T47D (cell line): ENCODE measurements around the gene LRRIQ1.

Experiments
- DNase-seq, 2 experiments: peaks; one replicate each; pipeline versions ENCODE4 v3.0.0 to v3.0.0-alpha.2; 2011 to 2012; ENCODE audit warnings: low read depth in 1 of 2, low spot score in 1 of 2
- JUND ChIP-seq: IDR thresholded peaks from 2 replicates; pipeline ENCODE4 v1.6.1; 2012; ENCODE audit warnings: low read depth
- in situ Hi-C: cut with HindIII; loops from 2 replicates; pipeline ENCODE4 v1.10.0; 2016; ENCODE audit warnings: low sequenced_read_pairs, low pct_unique_long_range_greater_than_20kb

The LRRIQ1 gene

GRCh38 chr12:85076688-85077430 lies 40.7 kb downstream of the LRRIQ1 start:
- DNase-seq: peak; percentile 41 to 80
- in situ Hi-C loops: no loop called here

GRCh38 chr12:85085066-85085465 lies 48.9 kb downstream of the LRRIQ1 start:
- no peak for TF ChIP-seq JUND

More at GRCh38 chr12:85076688-85077430, 40.7 kb downstream of the LRRIQ1 start:
- TF ChIP-seq JUND: no peak

GRCh38 chr12:85089792-85090191 lies 53.6 kb downstream of the LRRIQ1 start:
- DNase-seq: no peak
- TF ChIP-seq JUND: no peak
- in situ Hi-C loops: no loop called here

More at GRCh38 chr12:85085066-85085465, 48.9 kb downstream of the LRRIQ1 start:
- no peak for DNase-seq
- in situ Hi-C loops: no loop called here

GRCh38 chr12:85092814-85093370 lies 56.7 kb downstream of the LRRIQ1 start:
- no peak for TF ChIP-seq JUND
- DNase-seq: no peak
- in situ Hi-C loops: no loop called here

- in situ Hi-C loops: no loop called here
- DNase-seq: no peak
- no peak for TF ChIP-seq JUND
Measured at GRCh38 chr12:85095501-85095900, 59.4 kb downstream of the LRRIQ1 start.

- in situ Hi-C loops: no loop called here
- DNase-seq: peak in 1 of 2 experiments; percentile 12
Measured at GRCh38 chr12:85130646-85131045, 94.5 kb downstream of the LRRIQ1 start.

GRCh38 chr12:85138833-85139232 lies 102.7 kb downstream of the LRRIQ1 start:
- DNase-seq: no peak
- no peak for TF ChIP-seq JUND
- in situ Hi-C loops: no loop called here

More at GRCh38 chr12:85130646-85131045, 94.5 kb downstream of the LRRIQ1 start:
- no peak for TF ChIP-seq JUND

- in situ Hi-C loops: no loop called here
- DNase-seq: no peak
- no peak for TF ChIP-seq JUND
Measured at GRCh38 chr12:85147331-85147730, 111.2 kb downstream of the LRRIQ1 start.

- TF ChIP-seq JUND: no peak
- DNase-seq: no peak
- in situ Hi-C loops: no loop called here
Measured at GRCh38 chr12:85152311-85152729, 116.2 kb downstream of the LRRIQ1 start.

- in situ Hi-C loops: no loop called here
- no peak for TF ChIP-seq JUND
- peak in 1 of 2 experiments; percentile 55 for DNase-seq
Measured at GRCh38 chr12:85155791-85156190, 119.6 kb downstream of the LRRIQ1 start.

- in situ Hi-C loops: no loop called here
- peak in 1 of 2 experiments; percentile 48 for DNase-seq
- no peak for TF ChIP-seq JUND
Measured at GRCh38 chr12:85156569-85156968, 120.4 kb downstream of the LRRIQ1 start.

GRCh38 chr12:85157035-85157603 lies 121.0 kb downstream of the LRRIQ1 start:
- DNase-seq: peak in 1 of 2 experiments; percentile 24
- in situ Hi-C loops: no loop called here
- TF ChIP-seq JUND: no peak

GRCh38 chr12:85163752-85164321 lies 127.7 kb downstream of the LRRIQ1 start:
- TF ChIP-seq JUND: no peak
- in situ Hi-C loops: no loop called here
- DNase-seq: no peak
